Activated CD4-positive, alpha-beta T cell treated with anti-CD3 and anti-CD28 coated beads for 1 hour (primary cell): Measurements from ENCODE around the gene RYR2.

Experiments used
- DNase-seq: peaks from one replicate; pipeline ENCODE4 v3.0.0-alpha.2; 2020

RYR2 gene

GRCh38 chr1:237206065-237206414 is 164.1 kb downstream of the RYR2 start:
- no peak for DNase-seq

- DNase-seq = no peak
These were observed 169.0 kb downstream of the RYR2 start for GRCh38 chr1:237211031-237211430.

- DNase-seq = no peak
These were observed 169.6 kb downstream of the RYR2 start for GRCh38 chr1:237211540-237211939.

DNA sequence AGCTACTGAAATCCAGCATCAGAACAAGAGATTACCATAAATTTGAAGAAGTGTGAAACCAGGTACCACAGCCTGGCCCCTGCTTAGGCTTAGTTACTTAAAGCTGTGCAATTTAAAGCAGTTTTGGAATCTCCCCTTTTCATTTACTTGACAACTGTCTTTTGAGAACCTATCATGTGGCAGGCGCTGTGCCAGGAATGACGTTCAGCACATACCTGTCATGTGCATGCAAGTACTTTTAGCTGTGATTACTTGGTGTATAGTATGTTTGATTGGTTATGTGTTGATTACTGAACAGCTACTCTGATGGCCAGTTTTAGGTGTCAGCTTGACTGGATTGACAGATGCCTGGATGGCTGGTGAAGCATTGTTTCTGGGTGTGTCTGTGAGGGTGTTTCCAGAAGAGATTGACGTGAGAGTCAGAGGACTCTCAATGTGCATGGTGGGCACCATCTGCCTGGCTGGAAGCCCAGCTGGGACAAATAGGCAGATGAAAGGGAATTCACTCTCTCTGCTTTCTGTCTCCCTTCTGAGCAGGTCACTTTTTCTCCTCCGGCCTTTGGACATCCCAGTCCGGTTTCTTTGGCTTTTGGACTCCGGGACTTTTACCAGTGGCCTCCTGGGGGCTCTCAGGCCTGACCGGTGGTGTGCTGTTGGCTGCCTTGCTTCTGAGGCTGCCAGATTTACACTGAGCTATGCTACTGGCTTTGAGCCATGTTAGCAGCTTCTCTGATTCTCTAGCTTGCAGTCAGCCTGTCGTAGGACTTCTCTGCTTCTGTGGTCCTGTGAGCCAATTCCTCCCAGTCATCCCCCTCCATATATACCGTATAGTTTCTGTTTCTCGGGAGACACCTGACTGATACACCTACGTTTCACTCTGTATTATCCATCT is 178.0 kb downstream of the RYR2 start:
- no peak for DNase-seq

DNA sequence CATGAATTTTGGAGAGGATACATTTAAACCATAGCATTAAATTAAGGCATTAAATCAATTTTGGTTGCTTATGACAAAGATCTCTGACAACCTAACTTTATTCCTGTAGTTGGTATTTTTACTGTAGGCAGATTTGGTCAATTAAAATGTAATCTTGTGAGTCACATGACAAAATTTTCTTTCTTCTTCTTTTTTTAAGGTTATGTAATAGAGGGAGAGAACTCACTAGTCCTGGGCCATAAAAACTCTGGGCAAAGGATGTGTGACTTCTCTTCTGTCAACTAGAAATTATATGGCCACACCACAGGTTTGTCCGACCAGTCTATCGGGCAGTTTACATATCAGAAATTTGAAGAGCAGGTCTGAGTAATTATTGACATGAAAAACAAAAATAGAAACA is 181.4 kb downstream of the RYR2 start:
- DNase-seq = no peak

DNA sequence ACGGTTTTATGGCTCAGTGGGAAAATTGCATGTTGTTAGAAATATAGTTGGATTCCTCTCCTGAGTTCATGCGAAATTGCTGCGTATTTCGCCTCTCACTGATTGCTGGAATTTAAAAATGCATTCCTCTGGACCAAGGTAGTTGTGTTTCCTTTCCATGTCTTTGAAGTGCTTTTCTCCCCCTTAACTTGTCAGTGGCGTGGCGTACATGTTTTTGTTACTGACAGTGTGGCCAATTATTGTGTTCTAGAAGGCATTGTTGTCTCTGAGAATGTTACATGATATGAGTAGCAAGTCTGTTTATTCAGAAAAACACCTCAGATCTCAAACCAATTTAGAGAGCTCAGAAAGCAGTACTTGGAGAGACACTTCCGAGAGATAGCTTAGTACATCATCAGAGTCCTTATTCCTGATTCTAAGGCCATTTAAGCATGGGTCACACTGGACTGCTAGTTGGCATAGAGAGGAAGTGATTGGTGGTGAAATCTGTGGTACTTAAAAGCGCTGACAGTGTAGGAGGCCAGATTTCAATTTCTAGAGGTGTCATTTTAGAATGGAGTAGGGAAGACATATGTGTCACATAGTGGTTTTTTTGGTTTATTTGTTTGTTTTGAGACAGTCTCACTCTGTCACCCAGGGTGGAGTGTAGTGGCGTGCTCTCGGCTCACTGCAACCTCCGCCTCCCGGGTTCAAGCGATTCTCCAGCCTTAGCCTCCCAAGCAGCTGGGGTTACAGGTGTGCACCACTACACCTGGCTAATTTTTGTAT is 184.4 kb downstream of the RYR2 start:
- no peak for DNase-seq

- no peak for DNase-seq
These were observed 185.5 kb downstream of the RYR2 start for GRCh38 chr1:237227476-237227875.

DNA sequence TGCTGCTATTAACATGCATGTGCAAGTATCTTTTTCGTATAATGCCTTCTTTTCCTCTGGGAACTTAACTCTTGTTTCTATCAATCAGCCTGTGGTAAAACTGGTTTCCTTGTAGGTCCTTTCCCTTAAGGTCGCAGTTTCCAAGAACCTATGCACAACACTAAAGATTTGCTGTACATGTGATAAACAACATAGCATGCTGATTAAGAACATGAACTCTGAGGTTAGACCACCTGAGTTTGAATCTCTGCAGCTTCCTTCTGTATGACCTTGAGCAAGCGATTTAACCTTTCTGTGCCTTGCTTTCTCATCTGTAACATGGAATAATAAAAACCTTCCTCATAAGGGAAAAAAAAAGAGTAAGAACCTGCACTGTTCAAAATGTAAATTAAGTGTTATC is 186.4 kb downstream of the RYR2 start:
- DNase-seq = no peak

GRCh38 chr1:237229333-237229732 is 187.3 kb downstream of the RYR2 start:
- no peak for DNase-seq

- DNase-seq = no peak
These were observed 190.5 kb downstream of the RYR2 start for GRCh38 chr1:237232501-237232900.

DNA sequence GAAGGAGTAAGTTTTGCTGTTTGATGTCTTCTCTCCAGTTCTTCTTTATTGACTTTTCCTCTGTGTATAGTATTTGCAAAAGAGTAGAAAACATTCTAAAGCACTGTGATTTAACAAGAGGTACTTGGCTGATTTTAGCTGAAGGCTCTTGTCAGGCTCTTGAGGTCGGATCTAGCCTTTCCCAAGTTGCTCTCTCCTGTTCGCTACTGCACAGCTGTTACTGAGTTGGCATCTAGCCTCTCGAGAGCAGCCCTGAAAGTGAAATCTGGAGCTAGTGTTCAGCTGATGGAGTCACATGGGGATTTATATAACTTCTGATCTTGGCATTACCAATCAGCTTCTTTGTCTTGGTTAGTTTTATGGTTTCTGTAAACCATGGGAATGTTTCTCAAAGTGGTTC is 193.1 kb downstream of the RYR2 start:
- DNase-seq = no peak

- DNase-seq = no peak
These were observed 195.7 kb downstream of the RYR2 start for GRCh38 chr1:237237721-237238120.

- DNase-seq = no peak
These were observed 197.3 kb downstream of the RYR2 start for GRCh38 chr1:237239248-237239647.

- no peak for DNase-seq
These were observed 199.1 kb downstream of the RYR2 start for GRCh38 chr1:237241038-237241437.

GRCh38 chr1:237244778-237245177 is 202.8 kb downstream of the RYR2 start:
- DNase-seq = no peak

DNA sequence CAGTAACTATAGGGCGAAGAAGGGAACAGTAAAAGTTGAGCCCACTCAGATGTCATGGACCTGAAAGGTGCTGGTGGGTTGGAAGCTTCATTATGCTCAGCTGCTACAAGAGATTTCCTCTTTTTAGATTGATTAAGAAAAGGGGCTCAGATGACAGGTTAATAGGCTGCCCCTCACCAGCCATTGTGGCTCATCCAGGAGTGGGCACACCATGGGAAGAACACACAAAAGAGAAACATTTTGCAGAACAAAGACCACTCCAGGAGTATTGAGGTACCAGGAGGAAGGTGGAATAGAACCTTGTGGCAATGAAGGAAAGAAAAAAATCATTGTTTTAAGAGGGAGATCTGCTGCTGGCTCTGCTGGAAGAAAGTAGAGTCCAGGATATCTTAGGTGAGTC is 205.5 kb downstream of the RYR2 start:
- no peak for DNase-seq

- no peak for DNase-seq
These were observed 207.1 kb downstream of the RYR2 start for GRCh38 chr1:237249120-237249519.

- no peak for DNase-seq
These were observed 208.1 kb downstream of the RYR2 start for GRCh38 chr1:237250055-237250454.

GRCh38 chr1:237255071-237255470 is 213.1 kb downstream of the RYR2 start:
- no peak for DNase-seq

- DNase-seq = no peak
These were observed 216.9 kb downstream of the RYR2 start for GRCh38 chr1:237258871-237259270.

DNA sequence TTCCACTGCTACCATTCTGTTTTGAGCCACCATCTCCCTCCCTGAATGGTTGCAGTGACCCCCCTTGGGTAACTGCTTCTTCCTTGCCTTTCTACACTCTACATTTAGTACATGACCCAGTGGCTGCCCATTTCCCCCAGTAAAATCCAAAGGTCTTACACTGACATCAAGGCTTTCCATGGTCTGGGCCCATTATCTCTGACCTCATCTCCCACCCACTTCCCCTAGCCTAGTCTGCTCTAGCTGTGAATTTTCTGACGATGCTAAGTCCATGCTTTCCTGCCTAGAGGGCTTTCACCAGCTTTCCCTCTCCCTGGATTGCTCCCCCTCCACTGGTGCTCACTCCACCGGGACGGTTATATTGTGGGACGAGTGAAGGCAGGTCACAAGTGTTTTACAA is 219.2 kb downstream of the RYR2 start:
- DNase-seq = no peak

DNA sequence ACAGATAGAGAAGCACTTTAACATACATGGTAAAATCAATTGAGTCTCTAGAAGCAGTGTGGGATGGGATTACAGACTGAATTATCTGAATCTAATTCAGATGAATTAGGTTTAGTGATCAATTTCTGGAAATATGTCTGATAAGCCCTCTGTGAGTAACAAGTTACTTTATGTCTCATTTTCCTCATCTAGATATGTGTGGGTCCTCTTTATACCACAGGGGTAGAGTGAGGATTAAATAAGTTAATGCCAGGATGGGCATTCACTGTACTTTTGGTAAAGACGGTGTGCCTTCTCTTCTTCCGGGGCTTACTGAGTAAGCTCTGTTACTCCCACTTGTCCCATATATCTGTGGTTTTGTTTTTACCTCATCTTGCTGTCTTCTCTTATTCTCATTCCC is 225.8 kb downstream of the RYR2 start:
- DNase-seq = no peak

DNA sequence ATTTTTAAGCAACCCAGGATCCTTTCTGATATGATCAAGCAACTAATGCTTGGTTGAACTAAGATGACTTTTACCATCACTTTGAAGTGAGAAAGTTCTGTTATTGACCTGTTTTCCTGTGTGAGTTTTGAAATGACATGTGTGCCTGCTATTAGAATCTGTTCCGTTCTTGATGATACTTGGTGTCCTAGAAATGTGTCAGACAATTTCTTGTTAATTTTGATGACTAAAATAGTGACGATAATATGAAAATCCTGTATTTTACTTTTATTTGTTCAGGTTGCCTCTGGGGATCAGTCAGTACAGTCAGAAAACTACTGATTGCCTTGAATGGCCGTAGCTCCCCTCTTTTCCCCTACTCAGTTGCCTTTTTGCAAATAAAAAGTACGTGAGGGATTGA is 228.0 kb downstream of the RYR2 start:
- DNase-seq = no peak

GRCh38 chr1:237270353-237270752 is 228.4 kb downstream of the RYR2 start:
- DNase-seq = no peak
